Stomach (tissue), 9 donors: ENCODE measurements around the gene CYB561D1. TPM values are rescaled to one million over a fixed set of nuclear protein-coding genes. Genes with fewer than 3 reads are reported as not detected.

Experiments used
- DNase-seq, 2 donors: peaks; one replicate each; pipeline versions ENCODE4 v3.0.0 to v3.0.0-alpha.2; 2013 to 2019
- H3K27ac ChIP-seq, 5 donors: fragments of 200-600 bp in 4 of 5; sonication (generic) in 4 of 5; one replicate each; pipeline ENCODE4 v1.5.1; 2013 to 2019; ENCODE audit warnings: mild to moderate bottlenecking in 1 of 5, moderate library complexity in 1 of 5
- H3K27me3 ChIP-seq, 3 donors: fragments of 200-600 bp; sonication (generic); one replicate each; pipeline ENCODE4 v1.5.1; 2017 to 2019; ENCODE audit warnings: mixed run types in 1 of 3
- H3K36me3 ChIP-seq, 4 donors: fragments of 200-600 bp; sonication (generic); 1 replicate in 3 of 4; 2 replicates in 1 of 4; pipeline ENCODE4 v1.5.1; 2016 to 2019
- H3K4me1 ChIP-seq, 4 donors: fragments of 200-600 bp; sonication (generic); one replicate each; pipeline ENCODE4 v1.5.1; 2016 to 2019
- H3K4me3 ChIP-seq, 4 donors: fragments of 200-600 bp; sonication (generic) in 3 of 4; one replicate each; pipeline ENCODE4 v1.5.1; 2016 to 2019; ENCODE audit warnings: mild to moderate bottlenecking in 1 of 4
- H3K9me3 ChIP-seq, 4 donors: fragments of 200-600 bp; sonication (generic); one replicate each; pipeline ENCODE4 v1.5.1; 2016 to 2019
- EP300 ChIP-seq: sonication (generic); formaldehyde crosslinking; IDR thresholded peaks from one replicate; pipeline ENCODE4 v1.6.1; 2017; ENCODE audit warnings: antibody characterized with exemption
- POLR2A ChIP-seq, 4 donors: fragments of 450-650 bp; IDR thresholded peaks; one replicate each; pipeline ENCODE4 v1.6.1; 2016; ENCODE audit warnings: antibody characterized with exemption in 4 of 4, control low read depth in 2 of 4, mild to moderate bottlenecking in 1 of 4, moderate library complexity in 1 of 4
- POLR2AphosphoS5 ChIP-seq, 3 donors: sonication (generic); formaldehyde crosslinking; IDR thresholded peaks; one replicate each; pipeline ENCODE4 v1.6.1; 2016; ENCODE audit warnings: antibody characterized with exemption in 3 of 3
- WGBS, 5 donors: extraction: QIAGEN DNeasy Blood & Tissue Kit in 3 of 5; methylation state at CpG; one replicate each; pipeline versions ENCODE4 v1.1.5 to v1.1.7; 2013 to 2018; 5-methylcytosine and 5-hydroxymethylcytosine counted together
- intact Hi-C: fragments of 100-400 bp; cut with DNase I; formaldehyde crosslinking; loops from one replicate; pipeline ENCODE4 v1.15.1; 2023; ENCODE audit warnings: low total_unique reads
- polyA plus RNA-seq, 3 donors: library from polyadenylated mRNA; stranded (reverse); fragments of 200-250 nt; gene quantifications; one replicate each; pipeline ENCODE4 v1.2.3, GENCODE V29; 2013
- total RNA-seq, 5 donors: library from RNA; depleted of rRNA; stranded (reverse); fragments of >200 nt; gene quantifications; one replicate each; pipeline versions ENCODE4 v1.1.0 to v1.2.3, GENCODE V29; 2014 to 2016
- TF ChIP-seq, protein P1 (sequence below), 7 experiments: fragments of 450-650 bp in 4 of 7; fragments of 200-600 bp in 3 of 7; sonication (generic) in 3 of 7; IDR thresholded peaks; one replicate each; pipeline ENCODE4 v1.5.1; 2016 to 2019; ENCODE audit warnings: antibody characterized with exemption in 7 of 7, control low read depth in 2 of 7, mild to moderate bottlenecking in 1 of 7
- donor health status: healthy with polysubstance abuse.
- donor health status: Bipolar disorder and iron deficiency.
- donor health status: healthy.

CYB561D1 gene
- total and polyA plus RNA-seq, 8 donors = 1.8 to 6.4 (median 2.5) TPM

- DNase-seq = no peak
- Histone ChIP-seq H3K27ac (no peak overlapping the region), H3K36me3 (no peaks in the 10 kb centered on the region), H3K9me3 (no peaks in the 10 kb centered on the region), H3K4me1 (peaks cover 9 to 17% (median 12%) of the 10 kb centered on the region in 4 donors), H3K27me3 (no peaks in the 10 kb centered on the region), H3K4me3 (no peak overlapping the region)
- WGBS, 5 donors = 81 to 87% (median 85%) methylated on average over 10 of the region's 10 CpGs
- no peak for TF ChIP-seq EP300
- TF ChIP-seq POLR2A (IDR thresholded peaks at IDR 0.05) = no peak
- no peak for TF ChIP-seq POLR2AphosphoS5 (IDR thresholded peaks at IDR 0.05)
- TF ChIP-seq, protein P1, sequence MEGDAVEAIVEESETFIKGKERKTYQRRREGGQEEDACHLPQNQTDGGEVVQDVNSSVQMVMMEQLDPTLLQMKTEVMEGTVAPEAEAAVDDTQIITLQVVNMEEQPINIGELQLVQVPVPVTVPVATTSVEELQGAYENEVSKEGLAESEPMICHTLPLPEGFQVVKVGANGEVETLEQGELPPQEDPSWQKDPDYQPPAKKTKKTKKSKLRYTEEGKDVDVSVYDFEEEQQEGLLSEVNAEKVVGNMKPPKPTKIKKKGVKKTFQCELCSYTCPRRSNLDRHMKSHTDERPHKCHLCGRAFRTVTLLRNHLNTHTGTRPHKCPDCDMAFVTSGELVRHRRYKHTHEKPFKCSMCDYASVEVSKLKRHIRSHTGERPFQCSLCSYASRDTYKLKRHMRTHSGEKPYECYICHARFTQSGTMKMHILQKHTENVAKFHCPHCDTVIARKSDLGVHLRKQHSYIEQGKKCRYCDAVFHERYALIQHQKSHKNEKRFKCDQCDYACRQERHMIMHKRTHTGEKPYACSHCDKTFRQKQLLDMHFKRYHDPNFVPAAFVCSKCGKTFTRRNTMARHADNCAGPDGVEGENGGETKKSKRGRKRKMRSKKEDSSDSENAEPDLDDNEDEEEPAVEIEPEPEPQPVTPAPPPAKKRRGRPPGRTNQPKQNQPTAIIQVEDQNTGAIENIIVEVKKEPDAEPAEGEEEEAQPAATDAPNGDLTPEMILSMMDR (IDR thresholded peaks at IDR 0.05) = no peak
- intact Hi-C loops = loop anchor here (5.0 to 10.0 kb wide), 2 partner anchors 90 to 232 kb away; no protein-coding TSS in a partner anchor
Observed at GRCh38 chr1:109542657-109543056, 48.8 kb downstream of the CYB561D1 start.

- WGBS, 5 donors = 84 to 89% (median 86%) methylated on average over 17 to 24 of the region's 24 CpGs
- H3K27ac ChIP-seq = no peak overlapping the region
- no peak overlapping the region for H3K4me3 ChIP-seq
- no peak for DNase-seq
- no peaks in the 10 kb centered on the region for H3K9me3 ChIP-seq
- TF ChIP-seq EP300 (no peak), POLR2AphosphoS5 (IDR thresholded peaks at IDR 0.05) (no peak), POLR2A (IDR thresholded peaks at IDR 0.05) (no peak)
- TF ChIP-seq, protein P1 (IDR thresholded peaks at IDR 0.05) = no peak
- H3K27me3 ChIP-seq = no peaks in the 10 kb centered on the region
- peaks cover 9 to 18% (median 13%) of the 10 kb centered on the region in 4 donors for H3K4me1 ChIP-seq
- no peaks in the 10 kb centered on the region for H3K36me3 ChIP-seq
- intact Hi-C loops = loop anchor here (5.0 to 10.0 kb wide), 2 partner anchors 89 to 231 kb away; no protein-coding TSS in a partner anchor
Observed at GRCh38 chr1:109543283-109543987, 49.5 kb downstream of the CYB561D1 start.

DNA sequence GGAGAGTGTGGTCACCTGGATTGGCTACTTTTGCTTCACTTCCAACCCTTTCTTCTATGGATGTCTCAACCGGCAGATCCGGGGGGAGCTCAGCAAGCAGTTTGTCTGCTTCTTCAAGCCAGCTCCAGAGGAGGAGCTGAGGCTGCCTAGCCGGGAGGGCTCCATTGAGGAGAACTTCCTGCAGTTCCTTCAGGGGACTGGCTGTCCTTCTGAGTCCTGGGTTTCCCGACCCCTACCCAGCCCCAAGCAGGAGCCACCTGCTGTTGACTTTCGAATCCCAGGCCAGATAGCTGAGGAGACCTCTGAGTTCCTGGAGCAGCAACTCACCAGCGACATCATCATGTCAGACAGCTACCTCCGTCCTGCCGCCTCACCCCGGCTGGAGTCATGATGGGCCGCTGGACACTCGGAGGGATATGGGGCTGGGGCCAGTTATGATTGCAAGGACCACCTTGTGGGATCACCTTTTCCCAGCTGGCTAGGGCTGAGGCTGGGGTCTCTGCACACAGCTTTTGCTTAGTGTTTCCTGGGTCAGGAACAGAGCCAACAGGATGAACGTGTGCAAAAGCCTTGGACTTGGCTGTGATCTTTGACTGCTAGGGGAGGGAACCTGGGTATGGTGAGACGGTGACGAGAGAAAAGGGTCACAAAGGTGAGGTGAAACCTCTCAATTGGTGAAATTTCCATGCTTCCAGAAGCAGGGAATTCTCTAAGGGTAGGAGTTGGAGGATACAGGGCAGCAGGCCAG is 50.3 kb downstream of the CYB561D1 start:
- TF ChIP-seq POLR2A (IDR thresholded peaks at IDR 0.05) = no peak
- TF ChIP-seq, protein P1 (IDR thresholded peaks at IDR 0.05) = no peak
- no peak for TF ChIP-seq POLR2AphosphoS5 (IDR thresholded peaks at IDR 0.05)
- no peak for TF ChIP-seq EP300
- Histone ChIP-seq H3K36me3 (no peaks in the 10 kb centered on the region), H3K27ac (no peak overlapping the region), H3K4me3 (no peak overlapping the region), H3K9me3 (no peaks in the 10 kb centered on the region), H3K4me1 (peaks cover 9 to 19% (median 14%) of the 10 kb centered on the region in 4 donors), H3K27me3 (no peaks in the 10 kb centered on the region)
- WGBS, 5 donors = 61 to 69% (median 68%) methylated on average over 13 to 14 of the region's 14 CpGs
- intact Hi-C loops = loop anchor here (5.0 to 10.0 kb wide), 2 partner anchors 88 to 231 kb away; no protein-coding TSS in a partner anchor
- no peak for DNase-seq

DNA sequence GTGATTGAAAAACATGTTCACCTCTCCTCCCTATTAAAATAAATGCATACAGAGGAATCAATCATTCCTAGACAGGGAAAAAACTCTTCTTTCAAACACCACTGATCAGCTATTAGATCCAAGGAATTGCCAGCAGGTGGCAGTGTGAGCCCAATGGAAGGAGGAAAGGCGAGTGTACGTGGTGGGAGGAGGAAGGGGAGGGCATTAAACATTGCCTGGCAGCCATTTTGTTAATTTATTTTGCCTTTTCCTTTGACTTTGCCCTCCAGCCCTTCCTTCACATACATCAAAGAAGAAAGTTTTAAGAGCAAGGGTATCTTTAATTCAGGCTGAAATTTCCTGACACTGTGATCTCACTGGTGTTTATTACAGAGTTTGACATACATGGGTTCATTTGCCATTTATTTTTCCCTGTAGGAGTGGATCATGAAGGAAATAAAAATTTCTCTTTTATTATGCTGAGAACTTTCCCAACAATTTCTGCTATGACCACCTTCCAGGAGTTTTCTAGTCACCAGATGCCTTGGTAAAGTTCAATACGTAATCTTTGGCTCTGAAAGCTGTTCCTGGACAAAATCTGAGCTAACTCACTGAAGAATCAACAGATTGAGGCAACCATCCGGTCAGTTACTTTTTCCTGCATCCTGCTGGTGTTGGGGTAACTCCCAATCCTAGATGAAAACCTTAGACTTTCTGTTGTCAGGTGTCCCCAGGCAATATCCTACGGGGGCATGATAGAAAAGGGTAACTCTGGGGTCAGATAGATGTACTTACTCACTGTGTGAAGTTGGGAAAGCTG is 52.6 kb downstream of the CYB561D1 start:
- intact Hi-C loops = loop anchor here (10.0 kb wide), 1 partner anchor 228 kb away; no protein-coding TSS in a partner anchor
- H3K4me3 ChIP-seq = peak overlapping the region; percentile 59 to 94 (median 86)

More for the DNA sequence above, 52.6 kb downstream of the CYB561D1 start:
- no peaks in the 10 kb centered on the region for H3K27me3 ChIP-seq
- TF ChIP-seq POLR2AphosphoS5 (IDR thresholded peaks at IDR 0.05) = peak in 2 of 3 donors; percentile 50 to 87
- TF ChIP-seq POLR2A (IDR thresholded peaks at IDR 0.05) = no peak
- TF ChIP-seq EP300 = no peak
- TF ChIP-seq, protein P1 (IDR thresholded peaks at IDR 0.05) = peak in 5 of 7 experiments; percentile 65 to 96 (median 80)
- no peaks in the 10 kb centered on the region for H3K36me3 ChIP-seq
- WGBS, 5 donors = 17 to 23% (median 19%) methylated on average over 5 of the region's 5 CpGs
- peak overlapping the region; percentile 76 to 98 (median 96) for H3K27ac ChIP-seq
- peaks cover 18 to 42% (median 32%) of the 10 kb centered on the region in 4 donors for H3K4me1 ChIP-seq
- peak; percentile 93 to 97 for DNase-seq
- no peaks in the 10 kb centered on the region for H3K9me3 ChIP-seq
